H9 (cell line): ENCODE measurements around the gene CALCOCO1. TPM values are rescaled to one million over a fixed set of nuclear protein-coding genes. Genes with fewer than 3 reads are reported as not detected.
A peak's percentile ranks its signal among the peaks of the same experiment; 100 is the strongest.

Source experiments
- DNase-seq: peaks from one replicate; pipeline ENCODE4 v3.0.0-alpha.2; 2017
- H2AFZ ChIP-seq: one replicate; pipeline ENCODE4 v1.6.1; 2013; ENCODE audit warnings: mild to moderate bottlenecking, low read length, control low read depth, moderate library complexity
- H2AK5ac ChIP-seq: 2 replicates; pipeline ENCODE4 v1.6.1; 2013; ENCODE audit warnings: low read length, control low read depth, mixed read lengths; ENCODE audit not compliant: insufficient read length
- H2BK120ac ChIP-seq: one replicate; pipeline ENCODE4 v1.6.1; 2013; ENCODE audit warnings: low read depth, mild to moderate bottlenecking, low read length, control low read depth, inconsistent platforms; ENCODE audit not compliant: poor library complexity, severe bottlenecking
- H2BK12ac ChIP-seq: 2 replicates; pipeline ENCODE4 v1.6.1; 2013; ENCODE audit warnings: low read length, control low read depth, mixed read lengths, low read depth; ENCODE audit not compliant: insufficient read length
- H2BK15ac ChIP-seq: 2 replicates; pipeline ENCODE4 v1.6.1; 2013; ENCODE audit warnings: low read depth, low read length, control low read depth
- H2BK20ac ChIP-seq: one replicate; pipeline ENCODE4 v1.6.1; 2013; ENCODE audit warnings: low read depth, mild to moderate bottlenecking, low read length, control low read depth, inconsistent platforms; ENCODE audit not compliant: poor library complexity, severe bottlenecking
- H2BK5ac ChIP-seq: 2 replicates; pipeline ENCODE4 v1.6.1; 2013; ENCODE audit warnings: low read length, control low read depth, mixed read lengths; ENCODE audit not compliant: insufficient read length
- H3K14ac ChIP-seq: 2 replicates; pipeline ENCODE4 v1.6.1; 2013; ENCODE audit warnings: low read length, control low read depth; ENCODE audit not compliant: insufficient read depth
- H3K18ac ChIP-seq: 2 replicates; pipeline ENCODE4 v1.6.1; 2013; ENCODE audit warnings: low read depth, mild to moderate bottlenecking, mixed read lengths, low read length, control low read depth; ENCODE audit not compliant: insufficient read length
- H3K23ac ChIP-seq: 2 replicates; pipeline ENCODE4 v1.6.1; 2013; ENCODE audit warnings: low read length, control low read depth, mixed read lengths, low read depth; ENCODE audit not compliant: insufficient read length
- H3K23me2 ChIP-seq: 2 replicates; pipeline ENCODE4 v1.6.1; 2013; ENCODE audit warnings: low read depth, mild to moderate bottlenecking, mixed read lengths, low read length, control low read depth; ENCODE audit not compliant: insufficient read length, poor library complexity, severe bottlenecking
- H3K27ac ChIP-seq: 2 replicates; pipeline ENCODE4 v1.5.1; 2013; ENCODE audit warnings: low read length, control low read depth, mixed read lengths, low read depth; ENCODE audit not compliant: insufficient read length
- H3K27me3 ChIP-seq: 2 replicates; pipeline ENCODE4 v1.6.1; 2013; ENCODE audit warnings: low read length, control low read depth, inconsistent platforms; ENCODE audit not compliant: insufficient read depth
- H3K4ac ChIP-seq: 2 replicates; pipeline ENCODE4 v1.6.1; 2013; ENCODE audit warnings: low read depth, mild to moderate bottlenecking, control low read depth, inconsistent platforms, low read length, moderate library complexity
- H3K4me1 ChIP-seq: 2 replicates; pipeline ENCODE4 v1.6.1; 2013; ENCODE audit warnings: low read length, control low read depth, inconsistent platforms; ENCODE audit not compliant: insufficient read depth
- H3K4me2 ChIP-seq: 2 replicates; pipeline ENCODE4 v1.6.1; 2013; ENCODE audit warnings: low read length, control low read depth, mixed read lengths; ENCODE audit not compliant: insufficient read length, insufficient read depth
- H3K56ac ChIP-seq: 2 replicates; pipeline ENCODE4 v1.6.1; 2013; ENCODE audit warnings: low read depth, mild to moderate bottlenecking, mixed read lengths, low read length, control low read depth; ENCODE audit not compliant: insufficient read length
- H3K79me1 ChIP-seq: 2 replicates; pipeline ENCODE4 v1.6.1; 2013; ENCODE audit warnings: low read depth, mild to moderate bottlenecking, moderate library complexity, low read length, control low read depth, inconsistent platforms; ENCODE audit not compliant: insufficient read depth, poor library complexity, severe bottlenecking
- H3K79me2 ChIP-seq: 2 replicates; pipeline ENCODE4 v1.6.1; 2013; ENCODE audit warnings: low read length, control low read depth, inconsistent platforms; ENCODE audit not compliant: insufficient read depth
- H3K9ac ChIP-seq: 2 replicates; pipeline ENCODE4 v1.6.1; 2013; ENCODE audit warnings: low read length, control low read depth, mixed read lengths; ENCODE audit not compliant: insufficient read length; ENCODE audit errors: extremely low read depth
- H3K9me3 ChIP-seq: one replicate; pipeline ENCODE4 v1.6.1; 2013; ENCODE audit warnings: low read depth, low read length, inconsistent platforms; ENCODE audit not compliant: control insufficient read depth
- H3T11ph ChIP-seq: one replicate; pipeline ENCODE4 v1.6.1; 2013; ENCODE audit warnings: mild to moderate bottlenecking, low read length, control low read depth, inconsistent platforms
- H4K20me1 ChIP-seq: one replicate; pipeline ENCODE4 v1.6.1; 2013; ENCODE audit not compliant: control insufficient read depth, insufficient read length, insufficient read depth
- H4K5ac ChIP-seq: 2 replicates; pipeline ENCODE4 v1.6.1; 2013; ENCODE audit warnings: low read depth, mild to moderate bottlenecking, mixed read lengths, low read length, control low read depth; ENCODE audit not compliant: insufficient read length
- H4K8ac ChIP-seq: replicated peaks from 2 replicates; pipeline ENCODE4 v1.6.1; 2013; ENCODE audit warnings: low read length, control low read depth, mixed read lengths, low read depth; ENCODE audit not compliant: insufficient read length
- H4K91ac ChIP-seq: 2 replicates; pipeline ENCODE4 v1.6.1; 2013; ENCODE audit warnings: low read depth, mild to moderate bottlenecking, moderate library complexity, mixed read lengths, low read length, control low read depth; ENCODE audit not compliant: insufficient read length
- H3K27ac Mint-ChIP-seq, 3 experiments: 2 replicates in 2 of 3; 3 replicates in 1 of 3; pipeline ENCODE4 v1.8.0; 2020 to 2021; ENCODE audit warnings: mixed read lengths in 3 of 3, mild to moderate bottlenecking in 1 of 3, moderate library complexity in 1 of 3
- H3K27me3 Mint-ChIP-seq: 2 replicates; pipeline ENCODE4 v1.8.0; 2021; ENCODE audit warnings: low read depth, mild to moderate bottlenecking, moderate library complexity, mixed read lengths
- H3K36me3 Mint-ChIP-seq, 3 experiments: 2 replicates in 2 of 3; 3 replicates in 1 of 3; pipeline ENCODE4 v1.8.0; 2020 to 2021; ENCODE audit warnings: low read depth in 3 of 3, mixed read lengths in 3 of 3; ENCODE audit not compliant: insufficient read depth in 1 of 3
- H3K4me1 Mint-ChIP-seq, 2 experiments: 2 replicates each; pipeline ENCODE4 v1.8.0; 2020; ENCODE audit warnings: mixed read lengths in 2 of 2
- H3K4me3 Mint-ChIP-seq, 2 experiments: 2 replicates in 1 of 2; 3 replicates in 1 of 2; pipeline ENCODE4 v1.8.0; 2020 to 2021; ENCODE audit warnings: mild to moderate bottlenecking in 2 of 2, mixed read lengths in 2 of 2, moderate library complexity in 1 of 2
- H3K9me3 Mint-ChIP-seq, 2 experiments: 2 replicates in 1 of 2; 3 replicates in 1 of 2; pipeline ENCODE4 v1.8.0; 2020; ENCODE audit warnings: mild to moderate bottlenecking in 2 of 2, mixed read lengths in 2 of 2, moderate library complexity in 1 of 2
- WGBS: extraction: QIAGEN DNeasy Blood & Tissue Kit; methylation state at CpG from one replicate; pipeline ENCODE4 v1.1.7; 2013; ENCODE audit warnings: missing lambda C conversion rate, low lambda C conversion rate, mixed read lengths; ENCODE audit not compliant: insufficient read length; ENCODE audit errors: extremely low coverage; 5-methylcytosine and 5-hydroxymethylcytosine counted together
- total RNA-seq: library from RNA; stranded (reverse); gene quantifications from 2 replicates; pipeline ENCODE4 v1.2.1, GENCODE V29; 2021
- TF ChIP-seq, protein P1 (sequence below): fragments of 200-600 bp; sonication (generic); conservative IDR thresholded peaks from 3 replicates; pipeline ENCODE4 v1.8.0; 2021; ENCODE audit warnings: antibody characterized with exemption, mild to moderate bottlenecking

CALCOCO1 gene
- total RNA-seq, 1 experiment from 2014 or later: 22.3 TPM

DNA sequence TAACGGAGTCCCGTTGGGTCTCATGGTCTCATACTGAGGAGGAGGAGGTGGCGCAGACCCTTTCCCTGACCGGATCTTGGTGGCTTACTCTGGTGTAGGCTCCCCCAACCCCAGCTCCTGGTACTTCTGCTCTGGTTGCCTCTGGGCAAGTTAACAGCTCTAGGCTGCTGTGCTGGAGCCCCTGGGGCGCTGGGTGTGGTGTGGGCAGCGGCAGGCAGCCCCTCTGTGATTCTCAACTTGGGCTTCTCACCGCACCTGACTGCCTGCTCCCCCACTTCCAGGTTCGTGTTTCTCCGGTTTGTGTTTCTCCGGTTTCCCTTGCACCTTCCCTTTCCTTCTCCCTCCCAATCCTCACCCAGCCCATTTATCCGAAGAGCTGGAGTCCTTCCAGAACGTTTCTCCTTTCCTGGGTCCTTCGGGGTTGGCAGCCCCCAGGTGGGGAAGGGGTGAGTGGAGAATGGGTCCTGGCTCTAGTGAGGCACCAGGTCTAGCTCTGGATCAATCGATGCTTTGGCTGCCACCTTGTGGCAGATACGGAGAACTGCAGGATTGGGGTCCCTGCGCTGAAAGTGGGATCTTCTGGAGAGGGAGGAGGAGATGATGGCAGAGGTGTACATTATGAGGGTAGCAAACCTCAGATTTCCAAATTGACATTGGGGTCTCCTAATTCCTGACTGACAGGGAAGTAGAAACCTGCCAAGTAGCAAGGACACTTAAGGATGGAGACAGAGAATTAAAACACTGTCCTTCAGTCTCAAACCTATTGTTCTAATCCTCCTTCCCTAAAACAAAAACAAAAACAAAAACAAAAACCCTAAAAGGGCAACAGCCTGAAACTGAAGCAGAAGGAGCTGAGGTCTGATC is 16.2 kb upstream of the CALCOCO1 start:
- Histone ChIP-seq H3K14ac (no peak overlapping the region), H3K4me2 (peak overlapping the region; percentile 9), H3K27me3 (peaks cover 34% of the 10 kb centered on the region; the same call in 1 of the 2 replicates), H2BK20ac (no peak overlapping the region), H3K9me3 (no peaks in the 10 kb centered on the region), H3K18ac (no peak overlapping the region), H3K4me1 (no peaks in the 10 kb centered on the region; the same call in 1 of the 2 replicates), H2AFZ (no peak overlapping the region), H4K20me1 (peaks cover 2% of the 10 kb centered on the region), H3T11ph (no peak overlapping the region), H2BK5ac (no peak overlapping the region), H3K23ac (no peak overlapping the region), H3K79me2 (no peaks in the 10 kb centered on the region), H3K27ac (no peak overlapping the region), H3K9ac (no peak overlapping the region), H4K91ac (no peak overlapping the region), H3K4ac (no peak overlapping the region), H2BK15ac (no peak overlapping the region), H4K5ac (no peak overlapping the region), H4K8ac (no peak overlapping the region), H2BK120ac (no peak overlapping the region), H3K56ac (no peak overlapping the region), H2AK5ac (no peak overlapping the region), H3K23me2 (peaks cover 15% of the 10 kb centered on the region), H2BK12ac (no peak overlapping the region), H3K79me1 (no peaks in the 10 kb centered on the region)
- 0 out of 5 replicates have a peak overlapping the region, but pooled peaks of 1 of the 2 experiments have one; percentile 24 for H3K4me3 Mint-ChIP-seq
- H3K36me3 Mint-ChIP-seq: no peaks in the 10 kb centered on the region
- H3K4me1 Mint-ChIP-seq: peaks cover 16 to 19% of the 10 kb centered on the region in 2 experiments
- TF ChIP-seq, protein P1, sequence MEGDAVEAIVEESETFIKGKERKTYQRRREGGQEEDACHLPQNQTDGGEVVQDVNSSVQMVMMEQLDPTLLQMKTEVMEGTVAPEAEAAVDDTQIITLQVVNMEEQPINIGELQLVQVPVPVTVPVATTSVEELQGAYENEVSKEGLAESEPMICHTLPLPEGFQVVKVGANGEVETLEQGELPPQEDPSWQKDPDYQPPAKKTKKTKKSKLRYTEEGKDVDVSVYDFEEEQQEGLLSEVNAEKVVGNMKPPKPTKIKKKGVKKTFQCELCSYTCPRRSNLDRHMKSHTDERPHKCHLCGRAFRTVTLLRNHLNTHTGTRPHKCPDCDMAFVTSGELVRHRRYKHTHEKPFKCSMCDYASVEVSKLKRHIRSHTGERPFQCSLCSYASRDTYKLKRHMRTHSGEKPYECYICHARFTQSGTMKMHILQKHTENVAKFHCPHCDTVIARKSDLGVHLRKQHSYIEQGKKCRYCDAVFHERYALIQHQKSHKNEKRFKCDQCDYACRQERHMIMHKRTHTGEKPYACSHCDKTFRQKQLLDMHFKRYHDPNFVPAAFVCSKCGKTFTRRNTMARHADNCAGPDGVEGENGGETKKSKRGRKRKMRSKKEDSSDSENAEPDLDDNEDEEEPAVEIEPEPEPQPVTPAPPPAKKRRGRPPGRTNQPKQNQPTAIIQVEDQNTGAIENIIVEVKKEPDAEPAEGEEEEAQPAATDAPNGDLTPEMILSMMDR: peak; percentile 90
- no CpG with 5 or more reads among the region's 16 CpGs for WGBS
- no peaks in the 10 kb centered on the region for H3K9me3 Mint-ChIP-seq
- no peaks in the 10 kb centered on the region; the same call in none of the 2 replicates for H3K27me3 Mint-ChIP-seq
- H3K27ac Mint-ChIP-seq: no peak overlapping the region
- peak; percentile 82 for DNase-seq
